ENCODE measurements around the gene HMGA1. TPM values are rescaled to one million over a fixed set of nuclear protein-coding genes. Genes with fewer than 3 reads are reported as not detected.

HMGA1 gene
- polyA plus RNA-seq, 1 of the 3 experiments (the other 2 are of a cell fraction): 433 TPM

GRCh38 chr6:34223381-34223955 lies 13.2 kb upstream of the HMGA1 start:
- Histone ChIP-seq H3K36me3 (replicated peaks in 1 of 2; ENCODE audit: control insufficient read depth in 1 of 2, insufficient read depth in 2 of 2, low read length in 1 of 2) (no peaks in the 10 kb centered on the region), H3K27me3 (ENCODE audit: insufficient read depth) (no peaks in the 10 kb centered on the region), H3K4me1 (ENCODE audit: control insufficient read depth in 1 of 2, insufficient read depth in 2 of 2, low read depth in 1 of 2, low read length in 1 of 2) (peaks cover 10% of the 10 kb centered on the region in 2 experiments; a peak in 3 of 4 replicates), H3K9me3 (no peaks in the 10 kb centered on the region), H3F3A (replicated peaks; ENCODE audit: insufficient read depth) (peaks cover 7% of the 10 kb centered on the region), H3K79me2 (ENCODE audit: insufficient read depth) (no peaks in the 10 kb centered on the region), H4K20me1 (ENCODE audit: insufficient read depth) (no peaks in the 10 kb centered on the region), H3K9me2 (no peaks in the 10 kb centered on the region), H2AFZ (ENCODE audit: low read depth) (peak overlapping the region; percentile 89), H3K27ac (ENCODE audit: low read depth in 2 of 2, low read length in 1 of 2) (peak overlapping the region; percentile 70 to 76), H3K4me3 (ENCODE audit: low read depth in 2 of 2, low read length in 1 of 2) (peak overlapping the region in 1 of 2 experiments; percentile 34; a peak in 2 of 4 replicates), H3K4me2 (peak overlapping the region; percentile 53; the same call in 1 of the 2 replicates), H3K9ac (peak overlapping the region; percentile 33; the same call in 1 of the 2 replicates)
- POLR2A ChIA-PET: interaction anchor here (1.4 to 2.2 kb wide), 2 partner anchors 10 to 13 kb away, joined by 5 to 15 read pairs; partner anchors contain the start of gene HMGA1
- TF ChIP-seq CTCF (IDR thresholded peaks at IDR 0.05) (no peak), RAD21 (IDR thresholded peaks at IDR 0.05; ENCODE audit: low read length) (no peak), MAX (IDR thresholded peaks at IDR 0.05; ENCODE audit: low read depth) (0 out of 2 replicates have a peak, but pooled peaks have one; percentile 2)
- CTCF ChIA-PET: interaction anchor here (0.6 to 3.6 kb wide), 4 partner anchors 13 to 278 kb away, joined by 3 to 13 read pairs (median 7); partner anchors contain the start of genes HMGA1 and SMIM29
- DNase-seq: peak; percentile 82
- 41% methylated on average over 15 of the region's 16 CpGs for WGBS (ENCODE audit: low lambda C conversion rate)

- H3K79me2 ChIP-seq (ENCODE audit: insufficient read depth): no peaks in the 10 kb centered on the region
- H4K20me1 ChIP-seq (ENCODE audit: insufficient read depth): no peaks in the 10 kb centered on the region
- H3K27ac ChIP-seq (ENCODE audit: low read depth in 2 of 2, low read length in 1 of 2): peak overlapping the region; percentile 76 to 88
- peak overlapping the region; percentile 100 for H3K4me2 ChIP-seq
- WGBS (ENCODE audit: low lambda C conversion rate): 8% methylated on average over 40 of the region's 55 CpGs
- peak overlapping the region; percentile 82 for H3K9ac ChIP-seq
- no peaks in the 10 kb centered on the region for H3K27me3 ChIP-seq (ENCODE audit: insufficient read depth)
- peak overlapping the region; percentile 89 for H2AFZ ChIP-seq (ENCODE audit: low read depth)
- H3K4me3 ChIP-seq (ENCODE audit: low read depth in 2 of 2, low read length in 1 of 2): peak overlapping the region; percentile 50 to 66
- POLR2A ChIA-PET: interaction anchor here (1.4 to 2.2 kb wide), 2 partner anchors 9 to 13 kb away, joined by 5 to 15 read pairs; partner anchors contain the start of gene HMGA1
- no peaks in the 10 kb centered on the region for H3K9me3 ChIP-seq
- peak; percentile 99 for DNase-seq
- H3K9me2 ChIP-seq: no peaks in the 10 kb centered on the region
- peaks cover 10% of the 10 kb centered on the region in 2 experiments; a peak in 3 of 4 replicates for H3K4me1 ChIP-seq (ENCODE audit: control insufficient read depth in 1 of 2, insufficient read depth in 2 of 2, low read depth in 1 of 2, low read length in 1 of 2)
- H3K36me3 ChIP-seq (replicated peaks in 1 of 2; ENCODE audit: control insufficient read depth in 1 of 2, insufficient read depth in 2 of 2, low read length in 1 of 2): no peaks in the 10 kb centered on the region
- CTCF ChIA-PET: interaction anchor here (0.6 to 3.6 kb wide), 4 partner anchors 12 to 67 kb away, joined by 3 to 13 read pairs (median 7); partner anchors contain the start of genes HMGA1 and SMIM29
- peaks cover 7% of the 10 kb centered on the region for H3F3A ChIP-seq (replicated peaks; ENCODE audit: insufficient read depth)
- TF ChIP-seq FOXM1 (IDR thresholded peaks at IDR 0.05; ENCODE audit: low read depth): no peak
- peak in 1 of 2 experiments; percentile 73; a peak in 1 of 4 replicates for TF ChIP-seq EP300 (IDR thresholded peaks at IDR 0.05; ENCODE audit: borderline replicate concordance in 1 of 2, low read depth in 1 of 2, low read length in 1 of 2)
- no peak for TF ChIP-seq SMC3 (IDR thresholded peaks at IDR 0.05; ENCODE audit: low read depth, low read length)
- peak; percentile 50; the same call in 1 of the 2 replicates for TF ChIP-seq TCF12 (IDR thresholded peaks at IDR 0.05)
- TF ChIP-seq NRF1 (IDR thresholded peaks at IDR 0.05; ENCODE audit: low read depth, low read length): peak; percentile 44
- no peak for TF ChIP-seq CHD2 (IDR thresholded peaks at IDR 0.05; ENCODE audit: low read length, partially characterized antibody)
- no peak for TF ChIP-seq YY1 (IDR thresholded peaks at IDR 0.05; ENCODE audit: low read depth)
- TF ChIP-seq RAD21 (IDR thresholded peaks at IDR 0.05; ENCODE audit: low read length): no peak
- TF ChIP-seq SIN3A (IDR thresholded peaks at IDR 0.05; ENCODE audit: borderline replicate concordance, low read depth, low read length): peak; percentile 65; the same call in 1 of the 2 replicates
- peak; percentile 66; the same call in 1 of the 2 replicates for TF ChIP-seq POLR2AphosphoS5 (IDR thresholded peaks at IDR 0.05; ENCODE audit: low read depth, low read length)
- peak; percentile 66; the same call in 1 of the 2 replicates for TF ChIP-seq REST (IDR thresholded peaks at IDR 0.05; ENCODE audit: low read depth, low read length)
- no peak; the same call in 1 of the 2 replicates for TF ChIP-seq ZBTB33 (IDR thresholded peaks at IDR 0.05; ENCODE audit: borderline replicate concordance, low read depth)
- TF ChIP-seq TEAD4 (IDR thresholded peaks at IDR 0.05; ENCODE audit: borderline replicate concordance, insufficient read depth): no peak
These were observed 12.4 kb upstream of the HMGA1 start for GRCh38 chr6:34223956-34224940.
